NCI-H2107 (cell line): Measurements from ENCODE around the gene FHL1.

Source experiments
- DNase-seq: peaks from one replicate; lab custom pipeline; 2025; lab: John Stamatoyannopoulos, UW

Gene FHL1

DNA sequence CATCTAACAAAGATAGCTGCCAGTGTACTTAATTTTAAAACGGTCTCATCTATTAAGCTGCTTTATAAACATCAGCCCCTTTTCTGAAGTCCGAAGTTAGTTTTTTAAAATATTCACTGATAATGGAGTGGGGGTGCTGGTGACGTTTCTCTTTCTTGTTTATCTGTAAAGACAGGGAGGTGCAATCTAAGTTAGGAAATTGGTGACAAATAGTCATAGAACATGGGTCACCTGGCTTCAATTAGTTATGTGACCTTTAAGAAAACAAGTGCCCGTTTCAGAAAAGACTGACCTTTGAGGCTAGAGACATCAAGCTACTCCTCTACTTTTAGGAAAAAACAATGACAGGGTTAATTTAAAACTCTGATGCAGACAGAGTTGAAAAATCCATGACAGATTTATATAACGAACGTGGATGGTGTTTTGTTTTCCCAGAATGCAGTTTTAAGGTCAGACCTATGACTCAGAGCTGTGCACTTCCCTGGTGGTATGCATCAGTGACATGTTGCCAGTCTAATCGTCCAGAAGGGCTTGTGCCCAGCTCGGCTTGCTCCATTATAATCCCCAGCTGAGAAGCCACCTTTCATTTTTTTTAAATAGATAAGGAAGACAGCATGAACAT, 38.2 kb downstream of the FHL1 start:
- no peak for DNase-seq

DNA sequence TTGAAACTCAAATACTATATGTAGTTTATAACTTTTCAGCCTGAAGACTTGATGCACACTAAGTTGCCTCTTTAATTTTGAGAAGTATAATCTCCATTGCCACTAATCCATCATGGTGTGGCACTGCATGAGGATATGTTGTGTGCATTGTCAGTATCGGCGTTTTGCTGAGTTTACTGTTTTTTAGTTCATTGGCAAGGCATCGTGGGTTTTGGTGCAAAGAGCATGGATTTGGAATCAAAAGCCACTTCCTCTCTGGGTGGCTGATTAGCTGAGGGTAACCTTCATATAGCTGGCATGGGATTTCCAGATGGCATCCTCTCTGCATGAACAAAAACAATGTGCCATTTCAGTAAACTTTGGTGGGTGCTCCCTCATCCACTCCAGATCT, 38.7 kb downstream of the FHL1 start:
- no peak for DNase-seq

DNA sequence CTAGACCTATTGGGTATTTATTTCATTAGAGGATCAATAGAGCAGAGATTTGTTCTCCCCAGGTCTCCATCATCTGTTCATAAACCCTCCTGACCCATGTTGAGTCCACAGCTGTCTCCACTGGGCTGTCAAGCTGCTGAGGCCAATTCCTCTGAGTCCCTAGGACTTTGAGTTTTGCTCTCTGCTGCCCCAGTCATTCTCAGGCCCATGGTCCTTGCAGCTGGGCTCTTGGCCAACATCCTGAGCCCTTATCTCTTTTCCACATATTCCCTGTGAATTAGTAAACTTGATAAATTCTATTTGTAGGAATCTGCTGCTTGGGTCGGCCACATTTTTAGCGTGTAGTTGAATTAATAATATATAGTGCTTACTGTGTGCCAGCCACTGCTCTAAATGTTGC, 41.9 kb downstream of the FHL1 start:
- no peak for DNase-seq

DNA sequence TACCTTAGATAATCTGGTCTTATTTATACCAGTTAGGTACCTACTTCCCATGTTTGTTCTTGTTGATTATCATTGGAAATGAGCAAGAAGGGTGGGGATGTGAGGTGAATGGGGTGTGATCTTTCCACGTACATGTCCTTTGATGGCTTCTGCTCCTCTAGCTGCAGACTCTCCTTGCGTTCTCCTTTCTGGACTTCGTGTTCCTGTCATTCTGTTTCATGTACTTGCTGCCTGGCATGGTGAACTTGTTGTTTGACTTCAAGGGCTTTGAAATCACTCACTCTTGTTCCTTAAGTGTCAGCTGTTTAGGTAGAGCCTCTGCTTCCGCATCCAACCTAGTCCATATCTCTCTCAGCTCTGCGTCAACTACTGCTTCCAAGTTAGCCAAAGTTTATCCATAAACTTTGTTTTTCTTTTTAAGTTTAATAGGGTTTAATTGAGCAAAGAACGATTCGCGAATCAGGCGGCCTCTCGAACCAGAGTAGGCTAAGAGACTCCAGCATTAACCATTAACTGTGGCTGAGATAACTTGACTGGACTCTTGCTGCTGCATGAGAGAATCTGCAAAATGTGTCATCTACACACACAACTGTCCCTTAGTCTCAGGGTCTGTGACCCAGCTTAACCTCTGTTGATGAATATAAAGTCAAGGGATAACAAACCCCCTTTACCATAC, 42.8 kb downstream of the FHL1 start:
- DNase-seq = no peak

DNA sequence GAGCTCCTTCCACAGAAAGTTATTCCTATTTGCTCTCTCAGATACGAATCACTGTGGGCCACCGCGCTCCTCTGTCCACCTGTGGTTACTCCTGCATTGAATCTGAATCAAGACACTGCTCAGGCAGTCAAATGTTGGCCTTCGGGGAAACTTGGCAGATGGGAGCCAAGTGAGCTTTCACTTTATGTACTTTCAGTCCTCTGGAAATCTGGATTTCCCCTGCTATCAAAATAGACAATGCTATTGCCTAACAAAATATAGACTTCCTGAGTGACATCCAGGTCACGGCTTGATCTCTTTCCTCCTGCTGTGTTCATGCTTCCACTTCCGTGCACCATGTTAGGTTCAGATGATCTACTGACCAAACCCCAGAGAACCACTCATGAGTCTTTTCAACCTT, 43.8 kb downstream of the FHL1 start:
- DNase-seq = no peak

DNA sequence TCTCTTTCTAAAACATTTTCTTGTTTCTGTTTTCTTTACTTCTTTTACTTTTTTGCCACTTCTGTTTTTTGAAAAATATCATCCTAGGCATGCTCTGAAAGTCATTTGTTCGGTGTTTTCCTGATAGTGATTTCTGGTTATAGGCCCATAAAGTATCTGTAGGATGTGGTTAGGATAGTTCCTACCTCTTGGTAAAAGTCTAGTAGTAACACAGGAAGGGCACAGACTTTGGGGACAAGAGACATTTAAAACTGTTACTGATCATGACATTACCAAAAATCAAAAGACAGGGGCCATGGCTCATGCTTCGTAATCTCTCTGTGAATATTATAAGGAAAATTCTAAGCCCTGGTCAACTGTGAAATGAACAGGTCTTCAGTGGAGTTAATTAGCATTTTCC, 44.8 kb downstream of the FHL1 start:
- no peak for DNase-seq

DNA sequence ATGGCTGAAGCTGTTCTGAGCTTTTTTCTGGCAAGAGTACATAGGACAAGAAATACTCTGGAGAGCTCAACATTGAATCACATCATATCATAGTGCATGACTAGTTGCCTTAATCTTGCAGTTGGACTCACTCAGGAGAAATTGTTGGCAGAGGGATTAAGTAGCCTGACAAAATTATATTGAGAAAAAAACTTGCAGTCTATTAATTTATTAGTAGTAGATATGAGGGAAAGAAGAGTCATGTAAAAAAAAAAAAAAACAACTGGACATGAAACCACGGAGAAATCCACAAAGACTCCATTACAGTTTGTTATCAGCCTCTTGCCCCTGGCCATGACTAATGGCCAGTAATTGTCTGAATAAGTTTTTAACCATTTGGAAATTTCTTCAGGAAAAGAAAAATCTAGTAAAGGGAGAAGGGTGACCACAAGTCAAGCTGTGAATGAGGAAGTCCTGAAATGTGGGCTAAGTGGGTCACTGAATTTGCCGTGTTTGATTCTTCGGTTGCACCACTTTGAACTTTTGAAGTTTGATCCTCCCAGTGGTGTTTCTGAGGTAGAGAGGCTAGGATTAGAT, 45.6 kb downstream of the FHL1 start:
- no peak for DNase-seq

DNA sequence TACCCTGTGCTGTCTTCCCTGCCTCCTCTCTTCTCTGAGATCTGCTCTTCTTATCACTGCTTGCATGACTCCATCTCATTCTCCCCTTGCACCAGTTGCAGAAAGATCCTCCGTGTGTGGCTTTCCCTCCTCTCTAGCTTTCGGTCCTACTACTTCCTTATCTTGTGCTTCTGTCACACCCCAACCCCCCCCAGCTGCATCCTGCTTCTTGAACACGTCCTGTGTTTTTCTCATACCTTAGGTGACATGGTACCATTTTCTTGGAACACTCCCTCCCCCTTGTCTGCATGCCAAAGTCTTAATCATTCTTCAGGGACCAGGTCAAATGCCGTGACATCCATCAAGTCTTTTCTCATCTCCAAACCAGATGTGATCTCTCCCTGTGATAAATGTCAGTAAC, 46.4 kb downstream of the FHL1 start:
- no peak for DNase-seq

DNA sequence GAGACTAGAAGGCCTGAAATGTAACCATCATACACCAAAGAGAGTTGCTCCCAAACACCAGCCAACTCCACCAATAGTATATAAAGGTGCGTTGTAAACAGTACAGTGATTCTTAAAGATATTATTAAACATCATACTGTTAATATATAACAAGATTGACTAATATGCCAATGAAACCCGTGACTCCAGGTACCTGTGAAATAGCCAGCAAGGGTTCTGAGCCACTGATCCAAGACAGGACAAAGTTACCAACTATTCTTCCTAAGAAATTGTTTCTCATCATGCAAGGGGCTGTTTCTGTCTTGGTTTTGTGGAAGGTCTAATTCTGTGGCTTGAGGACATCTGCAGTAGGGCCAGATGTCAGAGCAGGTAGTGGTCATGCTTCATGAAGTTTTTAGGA, 47.2 kb downstream of the FHL1 start:
- DNase-seq = no peak

DNA sequence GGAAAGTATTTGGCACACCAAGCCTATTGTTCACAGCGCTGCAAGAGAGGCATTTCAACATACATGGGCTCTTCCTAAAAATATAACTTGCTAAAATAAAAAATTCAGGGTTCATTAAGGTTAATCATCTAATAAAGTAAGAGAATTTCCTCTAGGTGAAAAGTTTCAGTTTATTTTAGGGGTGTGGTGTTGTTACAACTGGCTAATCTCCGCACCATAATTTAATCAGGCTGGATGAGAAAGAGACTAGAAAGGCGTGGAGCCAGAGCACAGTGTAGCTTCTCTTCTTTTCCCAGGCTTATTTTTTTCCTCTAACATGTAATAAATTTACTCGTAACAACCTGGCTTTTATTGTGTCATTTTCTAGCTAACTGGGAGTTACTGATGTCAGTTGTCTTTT, 47.9 kb downstream of the FHL1 start:
- no peak for DNase-seq

DNA sequence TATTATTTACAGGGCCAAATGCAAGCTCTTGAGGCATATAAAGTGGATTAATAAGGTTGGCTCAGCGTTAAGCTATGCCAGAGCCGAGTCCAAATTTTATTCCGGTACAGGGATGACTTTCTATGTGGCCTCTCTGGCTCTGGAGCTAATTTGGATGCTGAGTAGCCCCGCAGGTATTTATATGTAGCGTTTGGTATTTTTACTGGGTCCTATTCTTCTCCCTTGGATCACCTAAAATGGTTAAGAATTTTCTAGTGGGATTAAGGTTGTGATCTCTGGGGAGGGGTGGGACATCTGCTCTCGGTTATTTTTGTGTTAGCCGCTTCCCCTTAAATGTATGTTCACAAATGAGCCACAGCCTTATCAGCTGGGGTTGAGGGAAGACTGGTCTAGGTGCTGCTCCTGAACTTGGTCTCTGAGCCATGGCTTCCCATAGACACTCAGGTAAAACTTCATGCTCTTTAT, 49.4 kb downstream of the FHL1 start:
- DNase-seq = no peak

DNA sequence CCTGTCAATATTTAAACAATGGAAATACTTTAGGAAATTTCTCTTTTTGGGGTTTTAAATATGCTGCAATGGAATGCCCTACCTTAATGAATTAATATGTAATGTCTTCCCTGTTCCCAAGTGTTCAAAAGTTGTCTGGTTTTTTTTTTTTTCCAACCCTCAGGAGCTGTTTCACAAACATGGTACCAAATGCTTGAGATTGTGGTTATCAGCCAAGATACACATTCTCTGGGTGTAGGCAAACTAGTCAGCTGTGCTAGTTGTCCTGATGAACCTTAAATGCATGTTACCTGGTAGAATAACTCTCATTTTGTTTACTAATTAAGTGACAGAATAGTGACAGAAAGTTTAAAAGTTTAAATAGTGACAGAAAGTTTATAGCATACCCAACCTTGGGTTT, 50.7 kb downstream of the FHL1 start:
- DNase-seq = no peak

DNA sequence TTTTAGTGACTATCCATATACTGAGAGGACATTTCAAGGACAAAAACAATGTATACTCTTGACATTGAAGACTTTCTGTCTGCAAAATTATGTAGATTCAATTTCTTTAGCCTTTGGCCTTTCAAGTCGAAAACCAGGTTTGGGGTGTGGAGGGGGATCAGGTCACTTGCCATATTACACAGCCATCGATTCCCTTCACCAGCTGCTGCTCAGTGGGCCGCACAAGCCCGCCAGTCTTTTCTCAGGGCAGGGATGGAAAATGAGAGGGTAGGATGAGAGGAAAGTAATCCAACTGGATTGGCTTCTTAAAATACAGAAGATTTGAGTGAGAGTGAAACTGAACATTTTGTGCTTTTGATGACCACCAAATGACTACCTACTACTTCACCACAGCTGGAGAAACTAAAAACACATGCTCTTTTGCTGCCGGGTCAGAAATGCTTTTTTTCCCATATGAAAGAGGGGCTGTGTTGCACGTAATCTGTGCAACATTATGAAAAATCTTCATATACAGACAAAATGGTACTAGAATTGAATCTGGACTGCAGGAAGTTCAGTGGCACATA, 51.4 kb downstream of the FHL1 start:
- DNase-seq = no peak

DNA sequence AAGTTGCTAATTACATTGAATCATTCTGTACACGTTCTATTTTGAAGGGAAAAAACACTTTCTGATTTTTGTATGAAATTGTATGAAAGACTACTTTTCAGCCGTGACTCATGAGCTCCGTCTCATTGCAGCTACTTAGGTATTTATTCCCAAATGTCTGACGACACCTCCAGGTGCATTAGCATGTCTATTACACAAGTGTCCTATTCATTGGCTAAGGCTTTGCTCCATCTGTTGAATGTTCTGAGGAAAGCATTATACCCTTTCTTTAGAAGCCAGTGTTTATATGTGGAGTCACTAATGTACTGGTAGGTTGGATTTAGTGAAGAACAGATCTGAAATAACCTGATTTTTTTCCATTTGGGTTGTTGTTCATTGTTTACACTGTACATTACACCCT, 52.0 kb downstream of the FHL1 start:
- DNase-seq = no peak

DNA sequence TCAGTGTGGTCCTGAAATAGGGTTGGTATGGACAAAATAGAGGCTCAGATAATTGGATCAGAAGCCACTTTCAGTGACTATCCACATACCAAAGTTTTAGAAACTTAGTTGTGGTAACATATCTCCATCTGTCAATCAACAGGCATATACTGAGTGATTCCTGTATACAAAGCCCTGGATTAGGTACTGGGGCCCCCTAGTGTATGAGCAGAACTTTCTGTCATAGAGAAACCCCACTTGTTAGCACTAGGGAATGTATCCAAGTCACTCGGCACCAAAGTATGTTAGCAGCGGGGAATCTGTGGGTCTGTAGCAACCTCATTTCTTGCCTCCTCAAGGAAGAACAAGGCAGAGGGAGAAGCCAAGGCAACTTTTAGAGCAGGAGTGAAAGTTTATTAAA, 53.1 kb downstream of the FHL1 start:
- no peak for DNase-seq

DNA sequence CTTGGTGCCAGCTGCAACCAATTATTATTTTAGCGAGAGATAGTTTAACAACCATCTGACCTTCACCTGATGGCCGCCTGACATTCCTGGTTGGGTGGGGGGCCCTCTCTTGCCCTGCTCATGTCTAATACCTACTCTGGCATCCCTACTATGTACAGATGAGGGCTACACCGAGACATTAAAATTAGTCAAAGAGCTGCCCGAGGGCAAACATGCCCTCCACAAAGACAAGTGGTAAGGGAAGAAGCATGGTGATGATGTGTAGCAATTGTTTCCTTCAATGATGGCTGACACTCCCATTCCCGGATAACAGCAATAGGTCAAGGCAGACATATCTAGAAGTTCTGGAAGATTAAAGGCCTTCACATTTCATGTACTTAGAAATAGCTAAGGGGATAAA, 54.3 kb downstream of the FHL1 start:
- DNase-seq = no peak

DNA sequence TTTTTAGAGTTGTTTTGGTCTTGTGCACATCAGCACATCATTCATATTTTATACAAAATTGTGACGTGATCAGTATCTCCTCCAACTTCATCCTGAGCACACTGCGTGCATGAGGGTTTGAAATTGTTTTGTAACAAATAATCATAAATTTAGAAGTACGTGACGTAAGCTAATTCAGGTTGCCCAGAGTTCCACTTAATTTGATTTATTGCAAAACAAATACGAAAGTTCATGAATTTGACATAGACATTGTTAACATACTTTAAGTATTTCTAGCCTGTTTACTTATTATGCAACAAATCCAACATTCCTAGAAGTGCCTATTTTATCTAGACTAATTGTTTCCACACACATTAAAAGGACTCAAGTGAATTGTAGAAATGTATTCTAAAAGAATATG, 55.6 kb downstream of the FHL1 start:
- no peak for DNase-seq

DNA sequence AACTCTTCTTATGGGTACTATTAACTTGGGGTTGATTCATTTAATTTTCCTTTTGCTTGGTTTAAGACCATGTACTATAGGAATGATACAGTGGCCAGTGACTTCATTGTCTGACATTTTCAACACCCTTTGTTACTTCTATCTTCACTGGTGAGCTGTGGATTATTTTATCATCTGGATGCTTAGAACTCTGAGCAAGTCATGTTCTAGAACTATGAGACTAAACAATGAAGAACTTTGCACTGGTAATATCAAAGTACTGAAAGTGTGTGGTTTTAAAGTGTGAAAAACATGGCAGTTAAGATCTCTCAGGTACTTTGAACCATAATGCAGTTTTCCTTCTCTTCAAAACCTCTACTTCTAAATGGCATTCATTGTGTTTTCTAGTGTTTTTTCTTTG, 56.1 kb downstream of the FHL1 start:
- DNase-seq = no peak

DNA sequence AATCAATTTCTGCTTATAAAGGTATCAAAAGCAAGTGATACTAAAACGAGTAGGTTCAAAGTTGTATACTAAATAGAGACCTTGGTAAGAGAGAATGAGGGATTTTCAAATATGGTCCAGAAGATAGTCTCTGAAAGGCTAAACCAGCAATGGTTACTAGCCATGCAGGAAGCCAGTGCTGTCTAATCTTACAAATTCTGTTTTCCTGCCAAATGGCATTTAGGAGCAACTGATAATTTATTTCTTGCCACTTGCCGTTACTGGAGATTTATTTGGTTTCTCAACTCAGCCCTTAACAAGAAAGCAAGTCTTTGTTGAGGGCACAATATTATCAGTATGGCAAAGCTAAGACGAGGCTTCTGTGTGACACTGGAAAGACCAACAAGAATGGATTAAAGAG, 56.6 kb downstream of the FHL1 start:
- DNase-seq = no peak

DNA sequence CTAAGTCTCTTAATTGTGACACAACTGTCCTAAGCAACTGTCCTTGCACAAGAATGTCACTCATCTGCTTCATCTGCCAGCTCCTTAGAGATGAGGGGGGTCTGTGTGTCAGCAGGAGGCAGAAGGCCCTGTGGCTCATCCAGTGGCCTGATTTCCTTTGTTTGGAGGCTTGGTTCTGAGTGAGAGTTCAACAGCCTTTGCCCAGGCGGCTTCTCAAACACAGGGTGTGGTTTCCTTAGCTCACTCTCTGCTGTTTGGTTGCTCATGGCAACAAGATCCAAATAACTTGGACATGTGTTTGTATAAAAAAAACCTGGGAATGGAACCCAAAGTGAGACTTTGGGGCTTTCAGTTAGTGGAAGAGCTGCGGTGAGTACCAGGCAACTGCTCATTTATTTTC, 57.2 kb downstream of the FHL1 start:
- DNase-seq = no peak

DNA sequence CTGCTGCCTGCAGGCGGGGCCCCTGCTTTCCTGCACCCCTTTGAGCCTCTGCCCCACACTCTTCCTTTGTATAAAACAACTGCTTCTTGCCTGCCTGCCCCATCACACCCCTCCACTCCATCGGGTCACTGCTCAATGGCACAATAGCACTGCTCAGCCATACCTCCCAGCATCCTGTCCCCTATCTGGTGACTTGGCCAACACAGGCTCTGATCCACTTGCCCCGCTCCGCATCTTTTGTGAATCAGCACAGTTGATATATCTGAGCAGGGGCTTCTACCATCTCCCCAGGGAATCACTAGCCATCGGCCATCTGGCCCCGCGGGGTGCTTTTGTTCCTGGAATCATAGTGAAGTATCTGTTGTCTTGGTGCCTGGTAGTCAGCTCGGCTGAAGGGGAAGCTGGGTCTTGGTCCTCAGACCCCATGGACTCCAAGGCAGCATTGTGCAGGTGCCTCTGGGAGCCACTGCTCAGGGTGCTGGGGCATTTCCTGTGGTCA, 58.6 kb downstream of the FHL1 start:
- DNase-seq = no peak

DNA sequence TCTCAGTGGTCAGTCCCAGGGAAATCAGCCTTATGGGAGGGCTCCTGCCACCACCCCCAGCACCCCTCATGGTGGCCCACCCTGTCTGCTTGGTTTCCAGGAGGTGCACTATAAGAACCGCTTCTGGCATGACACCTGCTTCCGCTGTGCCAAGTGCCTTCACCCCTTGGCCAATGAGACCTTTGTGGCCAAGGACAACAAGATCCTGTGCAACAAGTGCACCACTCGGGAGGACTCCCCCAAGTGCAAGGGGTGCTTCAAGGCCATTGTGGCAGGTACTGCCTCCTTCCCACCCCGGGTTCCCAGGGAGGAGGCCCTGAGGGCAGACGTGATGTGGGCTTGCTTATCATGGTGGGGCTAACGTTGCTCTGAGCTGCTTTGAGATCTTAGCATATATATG, 59.6 kb downstream of the FHL1 start:
- no peak for DNase-seq

DNA sequence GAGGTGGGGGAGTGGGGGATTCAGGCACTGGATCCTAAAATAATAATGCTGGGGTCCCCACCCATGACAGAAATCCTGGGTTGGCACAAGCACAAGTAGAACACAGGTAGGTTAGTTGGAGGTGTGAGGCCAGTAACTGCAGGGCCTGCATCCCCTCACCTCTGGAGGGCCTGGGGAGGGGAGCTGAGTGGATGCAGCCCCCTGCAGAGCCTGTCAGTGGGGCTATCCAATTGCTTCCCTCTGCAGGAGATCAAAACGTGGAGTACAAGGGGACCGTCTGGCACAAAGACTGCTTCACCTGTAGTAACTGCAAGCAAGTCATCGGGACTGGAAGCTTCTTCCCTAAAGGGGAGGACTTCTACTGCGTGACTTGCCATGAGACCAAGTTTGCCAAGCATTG, 60.2 kb downstream of the FHL1 start:
- no peak for DNase-seq
